Measurements from ENCODE around the gene KIF1B. TPM values are rescaled to one million over a fixed set of nuclear protein-coding genes. Genes with fewer than 3 reads are reported as not detected.

KIF1B gene
- total RNA-seq, 1 donor from 2014 or later = 13.4 TPM

DNA sequence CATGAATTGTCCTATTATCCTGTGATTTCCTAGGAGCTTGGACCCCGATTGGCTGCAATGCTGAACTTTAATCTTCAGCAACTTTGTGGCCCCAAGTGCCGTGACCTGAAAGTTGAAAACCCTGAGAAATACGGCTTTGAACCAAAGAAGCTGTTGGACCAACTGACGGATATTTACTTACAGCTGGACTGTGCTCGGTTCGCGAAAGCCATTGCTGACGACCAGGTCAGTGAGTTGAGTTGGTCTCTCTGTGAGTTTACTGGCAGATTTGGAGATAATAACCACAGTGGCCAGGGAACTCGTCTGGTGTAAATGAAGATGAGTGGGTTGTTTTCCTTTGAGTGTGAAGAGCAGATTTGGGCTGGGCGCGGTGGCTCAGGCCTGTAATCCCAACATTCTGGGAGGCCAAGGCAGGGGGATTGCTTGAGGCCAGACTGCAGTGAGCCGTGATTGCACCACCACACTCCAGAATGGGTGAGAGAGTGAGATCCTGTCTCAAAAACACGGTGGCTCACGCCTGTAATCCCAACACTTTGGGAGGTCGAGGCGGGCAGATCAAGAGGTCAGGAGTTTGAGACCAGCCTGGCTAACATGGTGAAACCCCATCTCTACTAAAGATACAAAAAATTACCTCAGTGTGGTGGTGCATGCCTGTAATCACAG, 39.1 kb upstream of the KIF1B start:
- no peaks in the 10 kb centered on the region for H3K27me3 ChIP-seq
- H3K9me3 ChIP-seq = no peaks in the 10 kb centered on the region
- H3K36me3 ChIP-seq = peaks cover 43 to 77% of the 10 kb centered on the region in 2 donors
- no peaks in the 10 kb centered on the region for H3K4me1 ChIP-seq
- TF ChIP-seq, protein P1, sequence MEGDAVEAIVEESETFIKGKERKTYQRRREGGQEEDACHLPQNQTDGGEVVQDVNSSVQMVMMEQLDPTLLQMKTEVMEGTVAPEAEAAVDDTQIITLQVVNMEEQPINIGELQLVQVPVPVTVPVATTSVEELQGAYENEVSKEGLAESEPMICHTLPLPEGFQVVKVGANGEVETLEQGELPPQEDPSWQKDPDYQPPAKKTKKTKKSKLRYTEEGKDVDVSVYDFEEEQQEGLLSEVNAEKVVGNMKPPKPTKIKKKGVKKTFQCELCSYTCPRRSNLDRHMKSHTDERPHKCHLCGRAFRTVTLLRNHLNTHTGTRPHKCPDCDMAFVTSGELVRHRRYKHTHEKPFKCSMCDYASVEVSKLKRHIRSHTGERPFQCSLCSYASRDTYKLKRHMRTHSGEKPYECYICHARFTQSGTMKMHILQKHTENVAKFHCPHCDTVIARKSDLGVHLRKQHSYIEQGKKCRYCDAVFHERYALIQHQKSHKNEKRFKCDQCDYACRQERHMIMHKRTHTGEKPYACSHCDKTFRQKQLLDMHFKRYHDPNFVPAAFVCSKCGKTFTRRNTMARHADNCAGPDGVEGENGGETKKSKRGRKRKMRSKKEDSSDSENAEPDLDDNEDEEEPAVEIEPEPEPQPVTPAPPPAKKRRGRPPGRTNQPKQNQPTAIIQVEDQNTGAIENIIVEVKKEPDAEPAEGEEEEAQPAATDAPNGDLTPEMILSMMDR (IDR thresholded peaks at IDR 0.05) = no peak
- no peak overlapping the region for H3K27ac ChIP-seq
- H3K4me3 ChIP-seq = no peak overlapping the region
- DNase-seq (ENCODE audit: low spot score in 2 of 2) = no peak
- intact Hi-C loops (cut with DNase I) = no loop called here

DNA sequence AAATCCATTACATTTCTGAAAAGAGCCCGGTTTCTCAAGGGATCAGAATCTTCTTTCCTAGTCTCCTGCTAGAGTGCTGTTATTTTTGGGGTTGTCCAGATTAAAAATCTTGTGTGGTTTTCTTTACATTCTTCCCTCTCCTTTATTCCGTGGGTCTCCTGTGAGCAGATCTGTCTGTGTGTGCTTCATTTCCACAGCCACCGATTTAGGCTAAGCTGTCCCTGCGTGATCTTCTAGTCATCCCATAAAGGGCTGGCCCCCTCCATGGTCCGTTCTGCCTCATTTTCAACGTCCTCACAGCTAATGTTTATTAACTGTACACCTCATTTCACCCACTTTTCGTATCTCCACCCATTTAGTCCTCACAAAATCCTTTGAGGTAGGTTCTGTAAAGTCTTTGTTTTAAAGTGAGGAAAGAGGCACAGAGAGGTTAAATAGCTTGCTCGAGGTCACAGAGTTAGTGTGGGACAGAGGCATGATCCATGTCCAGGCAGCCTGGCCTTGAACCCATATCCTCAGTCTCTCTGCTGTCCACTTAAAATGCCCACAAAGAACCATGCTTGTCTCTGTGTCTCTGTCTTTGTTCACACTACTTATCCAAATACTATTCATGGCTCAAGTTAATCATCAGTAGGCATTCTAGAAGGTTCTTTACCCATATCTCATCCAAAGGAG, 38.2 kb upstream of the KIF1B start:
- H3K36me3 ChIP-seq = peaks cover 36 to 68% of the 10 kb centered on the region in 2 donors
- TF ChIP-seq, protein P1 (IDR thresholded peaks at IDR 0.05) = no peak
- no peak overlapping the region for H3K4me3 ChIP-seq
- no peak for DNase-seq (ENCODE audit: low spot score in 2 of 2)
- H3K27ac ChIP-seq = no peak overlapping the region
- no peaks in the 10 kb centered on the region for H3K4me1 ChIP-seq
- no peaks in the 10 kb centered on the region for H3K27me3 ChIP-seq
- no peaks in the 10 kb centered on the region for H3K9me3 ChIP-seq
- intact Hi-C loops (cut with DNase I) = no loop called here

DNA sequence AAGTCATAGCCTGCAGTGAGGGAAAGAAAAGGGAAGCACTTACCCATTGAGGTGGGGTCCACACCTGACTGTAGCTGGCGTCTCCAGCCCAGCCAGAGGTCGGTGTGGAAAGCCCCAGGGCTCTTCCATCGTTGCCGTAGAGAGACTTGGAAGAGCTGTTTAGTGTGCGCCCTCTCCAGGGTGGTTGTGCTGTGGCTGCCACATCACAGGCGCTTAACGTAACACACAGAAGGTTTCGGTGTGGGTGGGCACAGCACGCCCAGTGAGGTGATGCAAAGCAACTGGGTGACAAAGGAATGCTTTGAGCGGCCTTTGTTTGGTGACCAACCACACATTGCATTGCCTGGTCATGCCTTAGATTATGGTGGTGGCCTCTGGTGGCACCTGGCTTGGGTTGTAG, 36.8 kb upstream of the KIF1B start:
- Histone ChIP-seq H3K27me3 (no peaks in the 10 kb centered on the region), H3K4me1 (no peaks in the 10 kb centered on the region), H3K4me3 (no peak overlapping the region), H3K27ac (no peak overlapping the region), H3K36me3 (peaks cover 30 to 57% of the 10 kb centered on the region in 2 donors), H3K9me3 (no peaks in the 10 kb centered on the region)
- TF ChIP-seq, protein P1 (IDR thresholded peaks at IDR 0.05) = no peak
- DNase-seq (ENCODE audit: low spot score in 2 of 2) = no peak
- intact Hi-C loops (cut with DNase I) = no loop called here

DNA sequence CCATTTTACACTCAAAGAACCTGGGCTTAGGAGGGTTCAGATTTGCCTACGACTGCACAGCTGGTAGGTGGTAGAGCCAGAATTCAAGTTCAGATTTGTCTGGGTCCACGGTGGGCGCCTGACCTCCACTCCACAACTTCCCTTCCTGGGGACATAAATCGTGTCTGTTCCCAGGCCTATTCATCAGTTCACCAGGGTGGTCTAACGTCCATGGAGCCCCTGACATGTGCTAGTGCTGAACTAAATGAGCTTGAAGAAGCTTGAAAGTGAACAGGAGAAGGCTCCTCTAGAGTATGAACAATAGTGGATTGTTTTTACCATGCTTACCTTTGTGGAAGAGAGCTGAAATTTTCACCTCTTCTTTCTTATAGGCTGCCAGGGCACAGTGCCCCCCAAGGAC, 32.5 kb upstream of the KIF1B start:
- Histone ChIP-seq H3K4me1 (no peaks in the 10 kb centered on the region), H3K4me3 (no peak overlapping the region), H3K27me3 (no peaks in the 10 kb centered on the region), H3K36me3 (peaks cover 27 to 41% of the 10 kb centered on the region in 2 donors), H3K27ac (no peak overlapping the region), H3K9me3 (no peaks in the 10 kb centered on the region)
- intact Hi-C loops (cut with DNase I) = no loop called here
- DNase-seq (ENCODE audit: low spot score in 2 of 2) = no peak
- TF ChIP-seq, protein P1 (IDR thresholded peaks at IDR 0.05) = no peak

DNA sequence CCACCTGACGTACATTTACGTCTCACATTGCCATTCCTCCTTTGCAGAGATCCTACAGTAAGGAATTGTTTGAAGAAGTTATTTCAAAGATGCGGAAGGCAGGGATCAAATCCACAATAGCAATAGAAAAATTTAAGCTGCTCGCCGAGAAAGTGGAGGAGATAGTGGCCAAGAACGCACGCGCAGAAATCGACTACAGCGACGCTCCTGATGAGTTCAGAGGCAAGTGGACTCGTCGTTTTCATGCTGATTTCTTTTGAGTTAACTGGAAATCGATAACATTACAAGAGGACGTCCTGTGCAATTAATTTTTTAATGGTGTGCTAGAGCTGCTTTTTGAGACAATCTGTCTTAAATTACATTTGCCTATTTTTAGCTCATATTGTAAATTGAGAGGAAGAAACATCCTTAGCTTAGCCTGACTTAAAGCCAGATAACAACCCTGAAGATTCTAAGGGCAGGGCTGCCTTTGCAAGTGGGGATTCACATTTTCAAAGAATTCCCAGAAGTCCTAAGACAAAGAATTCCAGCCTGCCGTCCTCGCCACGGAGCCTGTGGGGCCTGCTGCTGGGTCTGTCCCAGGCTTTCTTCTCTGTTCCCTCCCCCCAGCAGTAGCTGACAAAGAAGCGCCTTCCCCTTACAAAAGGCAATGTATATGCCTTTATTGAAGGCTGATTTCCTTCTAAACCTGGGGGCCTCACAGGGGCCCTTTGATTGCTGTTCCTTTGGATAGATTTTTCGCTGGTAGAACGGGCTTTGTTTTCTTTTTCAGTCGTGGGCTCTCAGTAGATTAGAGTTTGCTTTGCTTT, 31.6 kb upstream of the KIF1B start:
- H3K36me3 ChIP-seq = peaks cover 24 to 34% of the 10 kb centered on the region in 2 donors
- no peaks in the 10 kb centered on the region for H3K9me3 ChIP-seq
- TF ChIP-seq, protein P1 (IDR thresholded peaks at IDR 0.05) = no peak
- H3K27ac ChIP-seq = no peak overlapping the region
- no peak overlapping the region for H3K4me3 ChIP-seq
- no peaks in the 10 kb centered on the region for H3K4me1 ChIP-seq
- H3K27me3 ChIP-seq = no peaks in the 10 kb centered on the region
- no peak for DNase-seq (ENCODE audit: low spot score in 2 of 2)
- intact Hi-C loops (cut with DNase I) = no loop called here

All from ascending aorta (tissue), 2 donors.